Measurements from ENCODE around the gene ATP1A4.
A peak's percentile ranks its signal among the peaks of the same experiment; 100 is the strongest.

The ATP1A4 gene

GRCh38 chr1:160156361-160156760 lies 5.0 kb downstream of the ATP1A4 start:
- WGBS (ENCODE audit: insufficient coverage) = 90% methylated on average over 2 of the region's 5 CpGs
- no peak overlapping the region for H3K27ac ChIP-seq (ENCODE audit: insufficient read depth in 1 of 2, low read depth in 1 of 2, low read length in 2 of 2, poor library complexity in 1 of 2, severe bottlenecking in 2 of 2)
- DNase-seq = no peak
- no peak overlapping the region for H3K4me3 ChIP-seq (ENCODE audit: control insufficient read depth in 1 of 7, extremely low read depth in 1 of 7, insufficient read depth in 4 of 7, low read depth in 2 of 7, low read length in 6 of 7)
- ChIA-PET CTCF (interaction anchor here (0.6 to 1.5 kb wide), 2 partner anchors 46 to 85 kb away, joined by 3 read pairs; no protein-coding TSS in a partner anchor), POLR2A (interaction anchor here (1.1 kb wide), 1 partner anchor 22 kb away, joined by 3 read pairs; no protein-coding TSS in a partner anchor)
- H3K4me1 ChIP-seq (ENCODE audit: control extremely low read depth in 1 of 4, control insufficient read depth in 4 of 4, insufficient read depth in 4 of 4, low read length in 3 of 4) = peaks cover 0 to 7% (median 0%) of the 10 kb centered on the region in 4 experiments
- H3K27me3 ChIP-seq (replicated peaks in 2 of 5; ENCODE audit: control insufficient read depth in 4 of 5, insufficient read depth in 5 of 5, low read length in 4 of 5) = no peaks in the 10 kb centered on the region
- no peaks in the 10 kb centered on the region for H3K36me3 ChIP-seq (ENCODE audit: control insufficient read depth in 4 of 4, insufficient read depth in 4 of 4, low read length in 3 of 4)
- H3K9me3 ChIP-seq (ENCODE audit: control extremely low read depth in 1 of 5, control insufficient read depth in 4 of 5, insufficient read depth in 2 of 5, low read depth in 1 of 5, low read length in 4 of 5) = no peaks in the 10 kb centered on the region

GRCh38 chr1:160157174-160157573 lies 5.8 kb downstream of the ATP1A4 start:
- POLR2A ChIA-PET = interaction anchor here (1.1 kb wide), 1 partner anchor 22 kb away, joined by 3 read pairs; no protein-coding TSS in a partner anchor
- Histone ChIP-seq H3K4me1 (ENCODE audit: control extremely low read depth in 1 of 4, control insufficient read depth in 4 of 4, insufficient read depth in 4 of 4, low read length in 3 of 4) (peaks cover 0 to 2% (median 0%) of the 10 kb centered on the region in 4 experiments), H3K27me3 (replicated peaks in 2 of 5; ENCODE audit: control insufficient read depth in 4 of 5, insufficient read depth in 5 of 5, low read length in 4 of 5) (peaks cover 0 to 2% (median 0%) of the 10 kb centered on the region in 5 experiments), H3K27ac (ENCODE audit: insufficient read depth in 1 of 2, low read depth in 1 of 2, low read length in 2 of 2, poor library complexity in 1 of 2, severe bottlenecking in 2 of 2) (no peak overlapping the region), H3K9me3 (ENCODE audit: control extremely low read depth in 1 of 5, control insufficient read depth in 4 of 5, insufficient read depth in 2 of 5, low read depth in 1 of 5, low read length in 4 of 5) (no peaks in the 10 kb centered on the region), H3K4me3 (ENCODE audit: control insufficient read depth in 1 of 7, extremely low read depth in 1 of 7, insufficient read depth in 4 of 7, low read depth in 2 of 7, low read length in 6 of 7) (no peak overlapping the region), H3K36me3 (ENCODE audit: control insufficient read depth in 4 of 4, insufficient read depth in 4 of 4, low read length in 3 of 4) (no peaks in the 10 kb centered on the region)
- WGBS (ENCODE audit: insufficient coverage) = 40% methylated on average over 1 of the region's 4 CpGs
- CTCF ChIA-PET = interaction anchor here (0.6 to 1.5 kb wide), 2 partner anchors 45 to 85 kb away, joined by 3 read pairs; no protein-coding TSS in a partner anchor
- DNase-seq = no peak

GRCh38 chr1:160158031-160158430 lies 6.6 kb downstream of the ATP1A4 start:
- WGBS (ENCODE audit: insufficient coverage) = 93% methylated on average over 2 of the region's 3 CpGs
- H3K4me1 ChIP-seq (ENCODE audit: control extremely low read depth in 1 of 4, control insufficient read depth in 4 of 4, insufficient read depth in 4 of 4, low read length in 3 of 4) = peaks cover 0 to 2% (median 0%) of the 10 kb centered on the region in 4 experiments
- ChIA-PET CTCF (interaction anchor here (1.5 kb wide), 1 partner anchor 84 kb away, joined by 3 read pairs; no protein-coding TSS in a partner anchor), POLR2A (no interaction called here)
- H3K9me3 ChIP-seq (ENCODE audit: control extremely low read depth in 1 of 5, control insufficient read depth in 4 of 5, insufficient read depth in 2 of 5, low read depth in 1 of 5, low read length in 4 of 5) = no peaks in the 10 kb centered on the region
- H3K36me3 ChIP-seq (ENCODE audit: control insufficient read depth in 4 of 4, insufficient read depth in 4 of 4, low read length in 3 of 4) = no peaks in the 10 kb centered on the region
- no peak overlapping the region for H3K27ac ChIP-seq (ENCODE audit: insufficient read depth in 1 of 2, low read depth in 1 of 2, low read length in 2 of 2, poor library complexity in 1 of 2, severe bottlenecking in 2 of 2)
- no peak for DNase-seq
- H3K4me3 ChIP-seq (ENCODE audit: control insufficient read depth in 1 of 7, extremely low read depth in 1 of 7, insufficient read depth in 4 of 7, low read depth in 2 of 7, low read length in 6 of 7) = no peak overlapping the region
- peaks cover 0 to 2% (median 0%) of the 10 kb centered on the region in 5 experiments for H3K27me3 ChIP-seq (replicated peaks in 2 of 5; ENCODE audit: control insufficient read depth in 4 of 5, insufficient read depth in 5 of 5, low read length in 4 of 5)

- H3K27me3 ChIP-seq (replicated peaks in 2 of 5; ENCODE audit: control insufficient read depth in 4 of 5, insufficient read depth in 5 of 5, low read length in 4 of 5) = peaks cover 0 to 2% (median 0%) of the 10 kb centered on the region in 5 experiments
- peaks cover 0 to 6% (median 0%) of the 10 kb centered on the region in 4 experiments for H3K4me1 ChIP-seq (ENCODE audit: control extremely low read depth in 1 of 4, control insufficient read depth in 4 of 4, insufficient read depth in 4 of 4, low read length in 3 of 4)
- CTCF ChIA-PET = no interaction called here
- no peaks in the 10 kb centered on the region for H3K9me3 ChIP-seq (ENCODE audit: control extremely low read depth in 1 of 5, control insufficient read depth in 4 of 5, insufficient read depth in 2 of 5, low read depth in 1 of 5, low read length in 4 of 5)
- POLR2A ChIA-PET = no interaction called here
- WGBS (ENCODE audit: insufficient coverage) = 100% methylated on average over 2 of the region's 4 CpGs
- H3K27ac ChIP-seq (ENCODE audit: insufficient read depth in 1 of 2, low read depth in 1 of 2, low read length in 2 of 2, poor library complexity in 1 of 2, severe bottlenecking in 2 of 2) = no peak overlapping the region
- H3K4me3 ChIP-seq (ENCODE audit: control insufficient read depth in 1 of 7, extremely low read depth in 1 of 7, insufficient read depth in 4 of 7, low read depth in 2 of 7, low read length in 6 of 7) = no peak overlapping the region
- DNase-seq = no peak
- H3K36me3 ChIP-seq (ENCODE audit: control insufficient read depth in 4 of 4, insufficient read depth in 4 of 4, low read length in 3 of 4) = no peaks in the 10 kb centered on the region
These were observed 7.1 kb downstream of the ATP1A4 start for GRCh38 chr1:160158534-160158933.

GRCh38 chr1:160159846-160160245 lies 8.4 kb downstream of the ATP1A4 start:
- no peaks in the 10 kb centered on the region for H3K9me3 ChIP-seq (ENCODE audit: control extremely low read depth in 1 of 5, control insufficient read depth in 4 of 5, insufficient read depth in 2 of 5, low read depth in 1 of 5, low read length in 4 of 5)
- no peak overlapping the region for H3K27ac ChIP-seq (ENCODE audit: insufficient read depth in 1 of 2, low read depth in 1 of 2, low read length in 2 of 2, poor library complexity in 1 of 2, severe bottlenecking in 2 of 2)
- POLR2A ChIA-PET = no interaction called here
- peaks cover 0 to 6% (median 0%) of the 10 kb centered on the region in 4 experiments for H3K4me1 ChIP-seq (ENCODE audit: control extremely low read depth in 1 of 4, control insufficient read depth in 4 of 4, insufficient read depth in 4 of 4, low read length in 3 of 4)
- no peaks in the 10 kb centered on the region for H3K36me3 ChIP-seq (ENCODE audit: control insufficient read depth in 4 of 4, insufficient read depth in 4 of 4, low read length in 3 of 4)
- no peak overlapping the region for H3K4me3 ChIP-seq (ENCODE audit: control insufficient read depth in 1 of 7, extremely low read depth in 1 of 7, insufficient read depth in 4 of 7, low read depth in 2 of 7, low read length in 6 of 7)
- peaks cover 0 to 2% (median 0%) of the 10 kb centered on the region in 5 experiments for H3K27me3 ChIP-seq (replicated peaks in 2 of 5; ENCODE audit: control insufficient read depth in 4 of 5, insufficient read depth in 5 of 5, low read length in 4 of 5)
- no peak for DNase-seq
- CTCF ChIA-PET = interaction anchor here (1.0 to 4.2 kb wide), 3 partner anchors 9 to 92 kb away, joined by 3 to 12 read pairs (median 6); no protein-coding TSS in a partner anchor

- peaks cover 0 to 2% (median 0%) of the 10 kb centered on the region in 5 experiments for H3K27me3 ChIP-seq (replicated peaks in 2 of 5; ENCODE audit: control insufficient read depth in 4 of 5, insufficient read depth in 5 of 5, low read length in 4 of 5)
- no peak overlapping the region for H3K4me3 ChIP-seq (ENCODE audit: control insufficient read depth in 1 of 7, extremely low read depth in 1 of 7, insufficient read depth in 4 of 7, low read depth in 2 of 7, low read length in 6 of 7)
- ChIA-PET CTCF (interaction anchor here (0.6 to 4.2 kb wide), 12 partner anchors 9 to 129 kb away, joined by 3 to 12 read pairs (median 3); no protein-coding TSS in a partner anchor), POLR2A (no interaction called here)
- H3K4me1 ChIP-seq (ENCODE audit: control extremely low read depth in 1 of 4, control insufficient read depth in 4 of 4, insufficient read depth in 4 of 4, low read length in 3 of 4) = peaks cover 4 to 23% (median 11%) of the 10 kb centered on the region in 4 experiments
- H3K27ac ChIP-seq (ENCODE audit: insufficient read depth in 1 of 2, low read depth in 1 of 2, low read length in 2 of 2, poor library complexity in 1 of 2, severe bottlenecking in 2 of 2) = no peak overlapping the region
- H3K36me3 ChIP-seq (ENCODE audit: control insufficient read depth in 4 of 4, insufficient read depth in 4 of 4, low read length in 3 of 4) = no peaks in the 10 kb centered on the region
- 78% methylated on average over 4 of the region's 6 CpGs for WGBS (ENCODE audit: insufficient coverage)
- H3K9me3 ChIP-seq (ENCODE audit: control extremely low read depth in 1 of 5, control insufficient read depth in 4 of 5, insufficient read depth in 2 of 5, low read depth in 1 of 5, low read length in 4 of 5) = no peaks in the 10 kb centered on the region
- DNase-seq = peak; percentile 18 to 33 (median 29)
These were observed 10.7 kb downstream of the ATP1A4 start for GRCh38 chr1:160161965-160162705.

GRCh38 chr1:160162931-160163330 lies 11.5 kb downstream of the ATP1A4 start:
- Histone ChIP-seq H3K9me3 (ENCODE audit: control extremely low read depth in 1 of 5, control insufficient read depth in 4 of 5, insufficient read depth in 2 of 5, low read depth in 1 of 5, low read length in 4 of 5) (no peaks in the 10 kb centered on the region), H3K27ac (ENCODE audit: insufficient read depth in 1 of 2, low read depth in 1 of 2, low read length in 2 of 2, poor library complexity in 1 of 2, severe bottlenecking in 2 of 2) (no peak overlapping the region), H3K4me1 (ENCODE audit: control extremely low read depth in 1 of 4, control insufficient read depth in 4 of 4, insufficient read depth in 4 of 4, low read length in 3 of 4) (peaks cover 4 to 31% (median 11%) of the 10 kb centered on the region in 4 experiments), H3K4me3 (ENCODE audit: control insufficient read depth in 1 of 7, extremely low read depth in 1 of 7, insufficient read depth in 4 of 7, low read depth in 2 of 7, low read length in 6 of 7) (no peak overlapping the region), H3K27me3 (replicated peaks in 2 of 5; ENCODE audit: control insufficient read depth in 4 of 5, insufficient read depth in 5 of 5, low read length in 4 of 5) (peaks cover 0 to 2% (median 0%) of the 10 kb centered on the region in 5 experiments), H3K36me3 (ENCODE audit: control insufficient read depth in 4 of 4, insufficient read depth in 4 of 4, low read length in 3 of 4) (no peaks in the 10 kb centered on the region)
- 59% methylated on average over 2 of the region's 2 CpGs for WGBS (ENCODE audit: insufficient coverage)
- POLR2A ChIA-PET = no interaction called here
- CTCF ChIA-PET = interaction anchor here (0.6 to 4.2 kb wide), 8 partner anchors 10 to 128 kb away, joined by 3 to 12 read pairs (median 3); no protein-coding TSS in a partner anchor
- no peak for DNase-seq

Data from common myeloid progenitor, CD34-positive (primary cell).